ENCODE data around the gene ADCY6.

ADCY6 gene

DNA sequence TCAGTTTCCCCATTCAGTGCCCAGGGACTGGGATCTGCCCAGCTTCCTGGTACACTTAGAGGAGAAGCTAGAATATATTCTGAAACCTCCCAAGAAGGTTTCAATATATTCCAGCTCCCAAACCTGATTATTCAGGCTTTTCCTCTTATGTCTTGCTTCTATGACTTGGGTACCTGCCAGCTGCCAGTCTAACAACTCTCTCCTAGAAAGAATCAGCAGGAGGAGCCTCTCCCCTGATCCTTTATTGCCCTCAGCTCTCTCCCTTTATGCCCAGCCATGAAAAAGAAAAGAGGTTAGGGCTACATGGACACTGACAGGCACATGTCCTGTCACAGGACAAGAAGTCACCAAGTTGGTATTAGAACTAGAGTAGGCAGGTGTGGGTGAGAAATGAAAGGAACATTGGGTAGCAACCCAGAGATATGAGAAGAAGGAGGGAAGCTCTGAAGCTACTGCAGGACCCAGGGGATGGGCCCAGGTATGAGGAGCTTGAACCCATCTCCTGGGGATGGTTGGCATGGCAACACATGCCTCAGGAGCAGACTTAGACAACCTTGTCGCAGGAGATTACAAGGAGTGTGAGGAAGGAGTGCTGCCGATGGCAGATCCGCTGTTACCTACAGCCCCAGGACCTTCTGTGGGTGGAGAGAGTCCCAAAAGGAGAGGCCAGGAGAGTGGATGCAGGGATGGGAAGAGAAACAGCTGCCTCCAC is 27.4 kb upstream of the ADCY6 start:
- DNase-seq = no peak

- peak in 39 of 51 donors; percentile 6 to 68 (median 44) for DNase-seq
Measured at GRCh38 chr12:48815126-48816110, 26.5 kb upstream of the ADCY6 start.

- DNase-seq = peak in 43 of 51 donors; percentile 7 to 81 (median 51)
Measured at GRCh38 chr12:48814262-48815125, 25.6 kb upstream of the ADCY6 start.

DNA sequence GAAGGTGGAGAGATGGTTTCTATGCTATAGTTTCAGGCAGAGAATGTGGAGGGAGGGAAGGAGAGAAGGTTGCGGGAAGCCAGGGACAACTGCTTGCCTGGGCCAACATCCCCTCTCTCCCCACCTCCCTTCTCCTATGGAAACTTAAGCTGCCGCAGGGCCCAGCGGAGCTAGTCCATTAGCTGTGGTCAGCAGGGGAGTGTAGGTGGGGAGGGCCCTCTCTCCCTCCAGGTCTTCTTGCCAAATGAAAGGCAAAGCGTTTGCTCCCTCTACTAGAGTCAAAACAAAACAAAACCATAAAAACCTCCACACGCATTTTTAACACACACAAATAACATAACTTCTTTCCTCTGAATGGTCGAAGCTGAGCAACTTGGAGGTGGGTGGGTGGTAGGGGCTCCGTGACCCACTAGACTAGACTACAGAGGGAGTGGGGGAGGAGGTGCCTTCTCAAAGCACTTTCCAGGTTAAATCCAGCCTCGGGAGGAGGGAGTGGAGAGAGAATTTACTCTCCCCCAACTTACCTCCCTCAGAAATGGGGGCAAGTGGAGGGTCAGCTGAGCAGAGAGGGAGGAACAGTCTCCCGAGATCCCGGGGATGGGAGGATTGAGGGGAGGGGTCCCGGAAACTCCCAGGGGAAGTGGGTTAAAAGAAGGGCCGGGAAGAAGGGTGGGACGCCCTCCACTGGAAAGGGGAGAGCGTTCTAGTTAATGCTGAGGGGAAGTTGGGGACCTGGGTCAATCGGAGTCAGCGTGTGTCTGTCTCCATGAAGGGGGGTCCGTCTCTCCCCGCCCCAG is 24.8 kb upstream of the ADCY6 start:
- DNase-seq = no peak

DNA sequence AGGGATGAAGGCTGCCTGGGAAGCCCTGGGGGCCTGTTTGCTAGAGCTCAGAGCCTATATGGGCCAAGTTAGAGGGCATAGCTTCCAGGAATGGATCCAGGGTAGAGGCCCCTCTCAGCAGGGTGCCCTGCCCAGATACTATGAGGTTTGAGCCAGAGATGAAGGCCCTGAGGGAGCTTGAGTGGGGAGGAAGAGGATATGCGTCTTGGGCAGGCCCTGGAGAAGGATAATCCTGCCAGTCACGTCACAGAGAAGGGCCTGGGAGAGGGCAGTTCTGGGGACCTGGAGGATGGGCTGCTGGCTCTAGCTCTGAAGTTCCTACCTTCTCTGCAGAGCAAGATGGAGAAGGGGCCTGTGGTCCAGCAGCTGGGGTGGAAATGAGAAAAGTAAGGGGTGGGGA is 23.5 kb upstream of the ADCY6 start:
- no peak for DNase-seq

DNA sequence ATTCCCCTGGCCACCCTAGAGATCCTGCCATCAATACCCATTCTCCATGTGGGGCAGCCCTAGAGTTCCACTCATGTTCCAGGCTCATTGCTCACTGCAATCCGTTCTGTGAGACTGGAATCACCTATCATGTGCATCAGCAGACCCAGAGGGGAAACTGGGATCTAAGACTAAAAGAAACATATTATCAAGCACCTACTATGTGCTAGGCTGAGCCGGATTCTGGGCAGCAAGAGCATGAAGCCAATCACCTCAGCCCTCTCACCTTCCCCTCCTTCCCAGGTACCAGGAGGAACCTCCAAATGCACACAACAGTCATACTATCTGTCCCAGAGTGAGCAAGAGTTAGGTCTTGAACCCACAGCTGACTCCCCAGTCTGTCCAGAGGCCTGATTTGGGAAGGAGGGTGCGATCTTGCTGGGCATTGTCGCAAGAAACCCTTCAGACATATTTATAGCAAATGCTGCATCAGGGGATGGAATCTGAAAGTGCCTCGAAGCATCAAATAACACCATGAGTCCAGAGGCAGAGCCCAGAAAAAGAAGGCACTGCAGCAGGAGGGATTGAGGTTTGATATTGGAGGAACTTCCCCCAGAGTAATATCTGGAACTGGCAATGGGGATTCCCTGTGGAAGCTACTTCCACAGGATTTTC is 22.7 kb upstream of the ADCY6 start:
- no peak for DNase-seq

DNA sequence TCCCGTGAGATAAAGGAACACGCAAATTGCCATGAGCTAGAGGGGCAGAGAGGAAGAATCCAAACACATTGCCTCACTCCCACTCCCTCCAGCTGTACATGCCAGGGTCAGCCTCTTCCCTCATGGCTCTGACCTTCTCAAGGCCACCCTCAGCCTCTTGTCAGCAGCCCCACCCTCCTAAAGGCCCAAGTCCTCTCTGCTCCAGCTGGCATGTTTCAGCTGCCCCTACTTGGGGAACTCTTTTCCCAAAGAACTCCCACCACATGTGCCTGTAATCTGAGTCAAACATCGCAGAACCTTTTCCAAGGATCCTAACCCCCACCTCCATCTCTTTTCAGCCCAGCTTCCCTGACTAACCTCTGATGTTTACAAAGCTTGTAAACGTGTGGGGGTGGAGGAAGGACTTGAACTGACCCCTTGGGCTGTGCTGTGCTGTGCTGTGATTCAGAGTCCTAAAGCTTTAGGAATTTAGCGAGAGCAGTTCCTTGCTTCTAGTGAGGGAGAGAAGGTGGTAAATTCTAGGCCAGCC is 22.1 kb upstream of the ADCY6 start:
- DNase-seq = no peak

- DNase-seq = no peak
Measured at GRCh38 chr12:48807981-48808380, 19.1 kb upstream of the ADCY6 start.

DNA sequence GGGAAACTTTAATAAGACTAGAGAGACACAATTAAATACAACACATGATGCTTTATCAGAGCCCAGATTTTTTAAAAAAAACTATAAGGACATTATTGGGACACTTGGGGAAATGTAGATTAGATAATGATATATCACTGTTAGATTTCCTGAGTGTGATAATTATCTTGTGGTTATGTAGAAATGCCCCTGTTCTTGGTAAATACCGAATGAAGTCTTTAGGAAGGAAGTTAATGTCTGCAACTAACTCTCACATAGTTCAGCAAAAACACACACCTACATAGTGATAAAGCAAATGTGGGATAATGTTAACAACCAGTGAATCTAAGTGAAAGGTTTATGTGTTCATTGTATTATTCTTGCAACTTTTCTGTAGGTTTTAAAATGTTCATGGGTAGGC is 14.8 kb upstream of the ADCY6 start:
- DNase-seq = no peak

GRCh38 chr12:48800971-48801370 is 12.1 kb upstream of the ADCY6 start:
- no peak for DNase-seq

GRCh38 chr12:48800457-48800856 is 11.6 kb upstream of the ADCY6 start:
- DNase-seq = no peak

GRCh38 chr12:48796976-48797375 is 8.1 kb upstream of the ADCY6 start:
- no peak for DNase-seq

GRCh38 chr12:48795550-48796455 is 6.9 kb upstream of the ADCY6 start:
- peak in 42 of 51 donors; percentile 6 to 80 (median 36) for DNase-seq

- DNase-seq = no peak
Measured at GRCh38 chr12:48794870-48795269, 6.0 kb upstream of the ADCY6 start.

- DNase-seq = no peak
Measured at GRCh38 chr12:48793696-48794095, 4.8 kb upstream of the ADCY6 start.

DNA sequence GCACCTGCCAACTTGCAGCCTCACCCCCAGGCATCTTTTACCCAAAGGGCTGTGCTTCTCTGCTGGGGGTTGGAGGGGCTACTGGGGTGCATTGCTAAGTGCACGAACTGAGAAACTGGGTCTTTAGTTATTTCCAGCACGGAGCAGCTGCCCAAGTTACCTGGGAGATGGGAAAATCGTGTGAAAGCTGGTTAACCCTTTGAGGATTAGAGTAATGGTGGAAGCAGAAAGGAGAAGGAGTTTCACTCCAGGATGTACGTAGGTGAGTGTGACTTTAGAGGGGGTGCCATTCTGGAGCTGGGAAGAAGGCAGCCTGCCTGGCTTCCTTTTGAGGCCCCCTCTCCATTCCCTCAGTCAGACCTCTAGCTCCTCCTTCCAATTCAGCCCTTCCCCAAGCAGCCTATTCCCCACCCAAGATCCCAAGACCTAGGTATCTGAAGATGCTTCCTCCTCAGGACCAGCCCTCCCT is 1.0 kb upstream of the ADCY6 start:
- DNase-seq = peak in 1 of 51 donors; percentile 7

DNA sequence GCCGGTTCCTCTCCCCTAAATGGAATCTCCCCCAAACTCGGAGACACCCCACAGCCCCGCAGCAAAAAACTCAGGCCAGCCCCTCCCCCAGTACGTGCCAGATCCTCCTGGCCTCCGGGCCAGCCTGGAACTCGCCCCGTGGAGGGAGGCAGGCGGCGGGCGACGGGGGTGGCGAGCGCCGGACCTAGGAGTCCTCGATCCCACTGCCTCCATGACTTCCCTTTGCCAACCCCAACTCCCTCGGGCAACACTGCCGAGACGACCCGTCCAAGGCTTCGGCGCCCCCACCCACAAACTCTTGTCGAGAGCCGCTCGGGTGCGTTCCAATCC is 400 bp downstream of the ADCY6 start:
- DNase-seq = peak in 2 of 51 donors; percentile 29 to 35

DNA sequence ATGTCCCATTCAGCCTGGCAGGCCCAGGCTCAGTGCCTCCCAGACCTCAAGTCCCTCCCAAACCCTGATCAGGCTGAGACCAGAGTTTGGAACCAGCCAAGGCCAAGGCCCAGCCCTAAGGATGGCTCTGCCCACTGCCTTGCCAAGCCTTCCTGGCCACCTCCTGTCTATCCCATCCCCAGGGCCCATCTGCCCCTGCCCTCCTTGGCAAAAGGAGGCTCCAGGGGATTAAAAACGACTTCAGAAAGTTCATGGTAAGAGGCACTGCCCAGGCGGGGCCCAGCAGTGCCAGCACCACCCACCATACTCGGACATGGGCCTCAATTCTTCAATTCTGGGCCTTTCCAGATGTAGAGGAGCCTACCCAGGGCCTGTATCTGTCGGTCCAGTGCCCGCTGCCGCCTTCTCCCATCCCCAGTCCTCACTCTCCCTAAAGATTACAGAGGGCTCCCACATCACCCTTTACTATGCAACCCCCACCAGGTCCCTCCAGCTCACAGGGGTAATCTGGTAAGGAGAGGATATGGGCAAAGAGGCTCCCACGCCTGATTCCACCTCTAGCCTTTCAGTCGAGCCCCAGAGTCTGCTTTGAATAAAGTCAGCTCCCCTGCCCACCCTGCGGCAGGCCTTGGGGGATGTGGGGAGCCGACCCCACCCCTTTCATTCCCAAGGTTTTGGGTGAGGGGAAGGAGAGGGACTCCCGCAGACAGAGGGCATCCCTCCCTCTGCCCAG is 932 bp downstream of the ADCY6 start:
- DNase-seq = no peak
